GM18507 (cell line): ENCODE results near the gene SVEP1.
"Not testable (repeated sequence)": the region's sequence is repeated elsewhere in the genome, so short reads cannot be mapped to it uniquely, and the experiment has no call there.

Experiments used
- DNase-seq: peaks from one replicate; pipeline ENCODE4 v3.0.0; 2011; ENCODE audit warnings: low read depth; ENCODE audit not compliant: insufficient read length; ENCODE audit errors: extremely low spot score
- FAIRE-seq: peaks from 2 replicates; lab custom pipeline; 2011; peaks lifted over from hg19 to GRCh38; lab: Jason Lieb, UNC

Gene SVEP1

DNA sequence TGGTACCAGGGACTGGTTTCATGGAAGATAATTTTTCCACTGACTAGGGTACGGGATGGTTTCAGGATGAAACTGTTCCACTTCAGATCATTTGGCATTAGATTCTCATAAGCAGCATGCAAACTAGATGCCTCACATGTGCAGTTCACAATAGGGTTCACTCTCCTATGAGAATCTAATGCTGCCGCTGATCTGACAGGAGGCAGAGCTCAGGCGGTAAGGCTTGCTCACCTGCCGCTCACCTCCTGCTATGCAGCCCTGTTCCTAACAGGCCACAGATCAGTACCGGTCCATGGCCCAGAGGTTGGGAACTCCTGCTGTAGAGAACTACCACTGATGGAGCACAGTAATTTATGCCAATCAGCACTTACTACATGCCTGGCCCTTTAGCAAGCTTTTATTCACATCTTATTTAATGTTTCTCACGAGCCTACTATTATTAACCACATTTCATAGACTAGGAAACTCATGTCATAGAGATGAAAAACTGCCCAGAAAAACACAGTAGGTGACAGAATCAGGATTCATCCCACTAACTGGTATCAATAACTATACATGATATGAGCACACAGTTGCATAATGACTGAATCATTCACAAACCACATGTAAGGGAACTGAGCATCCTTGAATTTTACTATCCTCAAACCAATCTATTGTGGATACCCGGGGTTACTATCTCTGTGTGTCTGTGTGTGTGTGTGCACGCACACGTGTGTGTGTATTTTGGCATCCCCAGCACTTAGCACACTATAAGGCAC, 46.5 kb downstream of the SVEP1 start:
- FAIRE-seq (no peak), DNase-seq (no peak)

DNA sequence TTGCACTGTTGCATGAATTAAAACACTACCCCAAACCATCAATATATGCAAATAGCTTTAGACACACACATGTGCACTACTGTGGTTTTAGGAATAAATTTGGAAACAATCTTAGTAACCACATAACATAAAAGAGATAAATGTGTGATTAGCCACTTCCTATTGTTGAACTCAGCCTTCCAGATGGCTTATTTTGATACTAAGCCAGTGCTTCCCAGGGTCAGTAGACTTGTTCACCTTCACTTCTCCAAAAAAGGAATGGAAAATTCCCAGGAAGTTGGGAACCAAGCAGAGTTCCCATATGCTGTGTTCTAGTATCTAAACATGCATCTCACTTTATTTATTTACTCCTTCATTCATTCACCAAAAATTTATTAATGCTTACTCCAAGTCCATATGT, 47.8 kb downstream of the SVEP1 start:
- DNase-seq (no peak), FAIRE-seq (no peak)

GRCh38 chr9:110531241-110531640, 48.3 kb downstream of the SVEP1 start:
- DNase-seq, FAIRE-seq: not testable (repeated sequence)

GRCh38 chr9:110528645-110529044, 50.9 kb downstream of the SVEP1 start:
- FAIRE-seq (no peak), DNase-seq (no peak)

GRCh38 chr9:110526426-110526825, 53.1 kb downstream of the SVEP1 start:
- FAIRE-seq (no peak), DNase-seq (no peak)

- FAIRE-seq (no peak), DNase-seq (no peak)
Measured at GRCh38 chr9:110521206-110521605, 58.3 kb downstream of the SVEP1 start.

DNA sequence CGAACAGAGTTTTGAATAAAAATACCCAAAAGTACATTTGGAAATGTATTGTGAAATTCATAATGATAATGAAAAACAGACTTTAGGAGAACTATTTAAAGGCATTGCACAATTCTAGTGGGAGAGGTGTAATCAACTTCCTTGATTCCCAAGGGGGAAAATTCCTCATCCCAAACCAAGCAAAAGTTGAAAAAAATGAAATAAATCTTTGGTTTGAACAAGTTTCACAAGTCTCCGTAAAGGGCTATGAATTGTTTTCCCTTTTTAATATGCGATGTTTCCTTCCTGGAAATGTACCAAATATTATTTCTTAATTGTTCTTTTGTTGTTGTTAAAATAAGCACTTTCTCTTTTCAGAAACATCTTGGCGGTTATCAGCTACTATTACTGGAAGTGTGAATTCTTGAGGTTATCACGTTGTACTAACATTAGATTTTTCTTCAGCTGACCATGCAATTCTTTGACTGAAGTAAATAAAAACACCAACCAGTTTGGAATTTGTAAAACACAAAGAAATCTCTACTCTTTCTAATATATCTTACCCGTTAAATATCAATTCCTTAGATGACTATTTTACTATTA, 59.3 kb downstream of the SVEP1 start:
- DNase-seq (no peak), FAIRE-seq (no peak)

DNA sequence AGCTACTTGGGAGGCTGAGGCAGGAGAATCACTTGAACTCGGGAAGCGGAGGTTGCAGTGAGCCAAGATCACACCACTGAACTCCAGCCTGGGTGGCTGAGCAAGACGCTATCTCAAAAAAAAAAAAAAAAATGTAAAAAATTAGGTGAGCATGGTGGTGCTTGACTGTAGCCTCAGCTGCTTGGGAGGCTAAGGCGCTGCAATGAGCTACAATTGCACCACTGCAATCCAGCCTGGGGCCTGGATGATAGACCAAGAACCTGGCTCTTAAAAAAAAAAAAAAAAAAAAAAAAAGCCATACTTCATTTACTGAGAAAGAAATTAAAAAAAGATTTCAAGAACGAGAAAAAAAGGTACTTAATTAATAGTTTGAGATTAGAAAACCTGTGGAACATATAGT, 62.1 kb downstream of the SVEP1 start:
- FAIRE-seq (no peak), DNase-seq (no peak)

- no peak for DNase-seq
- FAIRE-seq: no peak
Measured at GRCh38 chr9:110514897-110515296, 64.6 kb downstream of the SVEP1 start.

- no peak for DNase-seq
- no peak for FAIRE-seq
Measured at GRCh38 chr9:110512817-110513216, 66.7 kb downstream of the SVEP1 start.

GRCh38 chr9:110509792-110510191, 69.7 kb downstream of the SVEP1 start:
- FAIRE-seq: no peak

DNA sequence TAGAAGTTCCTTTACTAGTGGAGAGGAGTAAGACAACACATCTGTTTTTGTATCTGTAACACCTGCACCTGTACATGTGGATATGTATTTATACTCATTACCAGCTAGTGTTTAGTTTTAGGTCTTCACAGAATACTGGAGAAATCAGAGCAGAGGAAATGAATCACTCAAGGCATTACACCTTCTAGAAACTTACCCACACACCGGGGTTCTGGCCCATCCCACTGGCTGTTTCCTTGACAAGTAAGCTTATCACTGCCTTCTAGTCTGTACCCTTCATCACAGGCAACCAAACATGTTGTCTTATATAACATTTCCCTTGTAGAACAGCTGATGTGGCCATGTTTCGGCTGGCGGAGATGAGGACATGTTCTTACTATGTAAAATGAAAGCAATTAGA, 76.7 kb downstream of the SVEP1 start:
- DNase-seq (no peak), FAIRE-seq (no peak)

More at GRCh38 chr9:110509792-110510191, 69.7 kb downstream of the SVEP1 start:
- no peak for DNase-seq

DNA sequence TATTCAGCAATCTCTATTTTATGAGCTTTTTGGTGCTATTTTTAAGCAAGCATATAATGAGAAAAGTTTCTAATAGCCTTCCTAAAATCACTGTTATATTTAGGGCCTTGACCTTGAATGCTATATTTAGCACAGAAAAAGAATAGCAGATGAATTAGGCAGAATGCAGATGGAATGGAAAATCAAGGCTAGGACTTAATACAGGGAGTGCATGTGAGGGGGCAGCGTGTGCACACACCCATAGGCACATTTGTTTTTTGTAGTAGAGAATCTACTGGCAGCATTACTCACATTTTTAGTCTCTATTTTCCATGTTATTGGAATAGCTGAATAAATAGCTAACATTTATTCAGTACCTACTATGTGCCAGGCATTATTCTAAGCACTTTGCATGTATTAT, 79.9 kb downstream of the SVEP1 start:
- FAIRE-seq (no peak), DNase-seq (no peak)

DNA sequence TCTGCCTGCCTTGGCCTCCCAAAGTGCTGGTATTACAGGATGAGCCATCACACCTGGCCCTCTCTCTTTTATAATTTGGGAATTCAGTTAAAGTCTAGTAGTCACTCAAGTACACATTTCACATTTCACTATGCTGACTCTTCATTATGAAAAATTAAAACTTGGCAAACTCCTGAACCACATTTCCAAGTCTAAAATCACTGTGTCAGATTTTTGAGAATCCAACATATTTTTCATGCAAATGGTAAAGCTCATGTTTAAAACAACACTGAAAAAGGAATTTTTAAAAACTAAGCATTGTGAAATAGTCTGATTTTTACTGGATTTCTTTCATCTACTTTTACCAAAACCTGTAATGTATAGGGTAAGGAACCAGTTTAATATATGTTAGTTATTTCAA, 92.3 kb downstream of the SVEP1 start:
- no peak for FAIRE-seq
- DNase-seq: no peak

DNA sequence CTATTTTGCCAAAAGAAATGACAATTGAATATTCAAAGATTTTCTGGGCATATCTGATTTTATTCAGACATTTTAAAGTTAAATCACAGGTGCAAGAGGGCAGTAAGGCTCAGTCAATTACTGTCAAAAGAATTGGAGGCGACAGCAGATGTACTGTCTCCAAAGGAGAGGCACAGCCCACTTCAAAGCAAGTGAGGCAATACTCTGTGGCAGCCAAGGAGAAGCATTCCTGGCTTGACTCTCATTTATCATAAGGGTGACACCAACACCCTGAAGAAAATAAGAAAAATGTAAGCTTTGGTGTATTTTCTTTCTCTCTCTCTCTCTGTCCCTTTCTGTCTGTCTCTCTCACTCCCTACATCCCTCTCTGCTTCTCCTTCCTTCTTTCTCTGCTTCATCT, 93.3 kb downstream of the SVEP1 start:
- FAIRE-seq: no peak

DNA sequence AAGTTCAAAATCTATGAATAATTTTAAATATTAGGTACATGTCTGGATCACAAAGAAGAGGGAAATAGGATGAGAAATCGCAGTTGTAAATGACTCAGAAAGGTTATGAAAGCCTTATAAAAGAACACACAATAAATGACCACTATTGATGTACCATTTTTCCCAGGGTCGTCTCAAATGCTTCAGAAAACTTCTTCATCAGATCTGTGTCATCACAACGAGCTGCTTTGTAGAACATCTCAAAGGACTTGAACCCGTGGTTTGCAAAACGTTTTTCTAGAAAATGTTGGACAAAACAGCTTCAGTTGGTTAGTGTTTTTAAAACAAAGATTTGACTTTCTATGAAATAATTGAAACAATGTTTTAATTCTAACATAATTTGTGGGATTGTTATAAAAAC, 100.1 kb downstream of the SVEP1 start:
- FAIRE-seq: no peak
- no peak for DNase-seq

More for the DNA sequence above, 93.3 kb downstream of the SVEP1 start:
- no peak for DNase-seq

DNA sequence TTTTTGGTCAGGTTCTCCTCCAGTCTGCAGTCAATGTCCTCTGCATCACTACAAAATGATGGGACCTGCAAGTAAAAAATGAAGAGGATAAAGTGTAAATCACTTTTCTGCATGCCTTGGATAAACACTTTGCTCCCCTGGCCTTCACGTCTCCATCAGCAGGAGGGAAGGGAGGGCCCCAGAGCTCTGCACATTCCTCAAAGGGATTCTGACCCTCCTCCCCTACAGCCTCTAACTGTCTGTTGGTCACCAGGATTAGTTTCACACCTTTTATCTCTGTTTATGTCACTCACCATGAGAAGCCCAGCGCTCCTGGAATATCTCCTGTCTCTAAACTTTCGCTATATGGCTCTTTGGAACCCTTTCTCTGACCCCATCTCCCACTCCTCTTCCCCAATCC, 103.3 kb downstream of the SVEP1 start:
- no peak for FAIRE-seq
- DNase-seq: no peak

- FAIRE-seq: no peak
- no peak for DNase-seq
Measured at GRCh38 chr9:110472111-110472510, 107.4 kb downstream of the SVEP1 start.

DNA sequence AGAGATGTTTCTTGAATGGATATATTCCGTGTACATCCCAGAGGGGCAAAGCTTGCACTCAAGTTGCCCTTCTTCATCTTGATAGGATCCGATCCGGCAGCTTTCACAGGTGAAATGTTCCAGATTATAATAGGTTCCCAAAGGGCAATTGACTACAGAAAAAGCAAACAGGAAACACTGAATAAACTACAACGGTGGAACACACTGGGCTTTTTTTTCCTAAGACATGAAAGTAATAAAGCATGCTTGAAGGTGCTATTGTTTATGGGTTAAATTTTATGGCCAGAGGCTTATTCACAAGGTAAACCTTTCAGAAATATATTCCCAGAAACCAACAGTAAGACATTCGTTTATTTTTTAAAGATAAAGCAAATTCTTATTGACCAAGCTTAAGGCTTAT, 110.6 kb downstream of the SVEP1 start:
- FAIRE-seq (no peak), DNase-seq (no peak)

DNA sequence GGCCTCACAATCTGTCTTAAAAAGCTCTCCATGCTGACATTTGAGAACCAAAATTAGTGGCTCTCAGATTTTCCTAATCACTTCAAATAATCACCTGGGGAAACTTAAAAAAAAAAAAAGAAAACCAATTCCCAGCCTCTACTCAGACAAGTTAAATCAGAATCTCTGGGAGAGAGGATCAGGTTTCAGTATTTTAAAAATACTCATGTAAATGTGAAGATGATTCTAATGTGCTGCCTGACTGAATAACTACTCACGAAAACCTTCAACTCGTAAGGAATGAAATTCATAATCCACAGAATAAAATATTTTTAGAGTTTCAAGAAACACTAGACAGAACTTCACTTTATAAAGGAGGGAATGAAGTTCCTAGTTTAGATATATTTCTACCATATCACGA, 114.4 kb downstream of the SVEP1 start:
- FAIRE-seq (no peak), DNase-seq (no peak)

- no peak for FAIRE-seq
- DNase-seq: no peak
Measured at GRCh38 chr9:110464321-110464720, 115.2 kb downstream of the SVEP1 start.
